Mesenchymal stem cell (in vitro differentiated cells and primary cell): ENCODE data around the gene NKD2.

Source experiments
- DNase-seq: peaks from one replicate; pipeline ENCODE4 v3.0.0-alpha.2; 2013
- H2AFZ ChIP-seq: one replicate; pipeline ENCODE4 v1.6.1; 2013; ENCODE audit warnings: low read depth, mild to moderate bottlenecking, control low read depth, inconsistent platforms, low read length, moderate library complexity
- H2AK5ac ChIP-seq: 2 replicates; pipeline ENCODE4 v1.6.1; 2013; ENCODE audit warnings: low read length, moderate library complexity, mild to moderate bottlenecking, inconsistent platforms; ENCODE audit not compliant: severe bottlenecking
- H2BK120ac ChIP-seq: one replicate; pipeline ENCODE4 v1.6.1; 2013; ENCODE audit warnings: low read depth, mild to moderate bottlenecking, inconsistent platforms, low read length, moderate library complexity
- H2BK12ac ChIP-seq, 2 experiments: one replicate each; pipeline ENCODE4 v1.6.1; 2013; ENCODE audit warnings: inconsistent platforms in 2 of 2, low read length in 2 of 2, mild to moderate bottlenecking in 2 of 2, moderate library complexity in 2 of 2, control low read depth in 1 of 2
- H2BK15ac ChIP-seq: one replicate; pipeline ENCODE4 v1.6.1; 2013; ENCODE audit warnings: mild to moderate bottlenecking, low read depth, inconsistent platforms; ENCODE audit not compliant: poor library complexity, severe bottlenecking
- H2BK5ac ChIP-seq: 2 replicates; pipeline ENCODE4 v1.6.1; 2013; ENCODE audit warnings: low read depth, mild to moderate bottlenecking, low read length, control low read depth, inconsistent platforms; ENCODE audit not compliant: poor library complexity, severe bottlenecking
- H3K14ac ChIP-seq, 2 experiments: one replicate each; pipeline ENCODE4 v1.6.1; 2013; ENCODE audit warnings: inconsistent platforms in 2 of 2, low read length in 2 of 2, control low read depth in 1 of 2, mild to moderate bottlenecking in 1 of 2, moderate library complexity in 1 of 2
- H3K18ac ChIP-seq, 2 experiments: one replicate each; pipeline ENCODE4 v1.6.1; 2013; ENCODE audit warnings: inconsistent platforms in 2 of 2, low read length in 2 of 2, control low read depth in 1 of 2, low read depth in 1 of 2, mild to moderate bottlenecking in 1 of 2
- H3K23ac ChIP-seq, 2 experiments: one replicate each; pipeline ENCODE4 v1.6.1; 2013; ENCODE audit warnings: inconsistent platforms in 2 of 2, low read length in 2 of 2, mild to moderate bottlenecking in 2 of 2, moderate library complexity in 2 of 2, control low read depth in 1 of 2
- H3K27ac ChIP-seq: 2 replicates; pipeline ENCODE4 v1.5.1; 2013; ENCODE audit warnings: mild to moderate bottlenecking, moderate library complexity, low read length, control low read depth, inconsistent platforms; ENCODE audit not compliant: poor library complexity, severe bottlenecking
- H3K27me3 ChIP-seq, 2 experiments: 2 replicates each; pipeline versions ENCODE4 v1.6.1 to v1.7.0; 2013; ENCODE audit warnings: low read length in 2 of 2, mild to moderate bottlenecking in 2 of 2, moderate library complexity in 2 of 2, control low read depth in 1 of 2, inconsistent platforms in 1 of 2; ENCODE audit not compliant: control insufficient read depth in 1 of 2, insufficient read depth in 1 of 2
- H3K36me3 ChIP-seq, 2 experiments: 2 replicates each; pipeline versions ENCODE4 v1.6.1 to v1.7.0; 2013; ENCODE audit warnings: low read length in 2 of 2, control low read depth in 1 of 2, inconsistent platforms in 1 of 2, low read depth in 1 of 2, mild to moderate bottlenecking in 1 of 2; ENCODE audit not compliant: insufficient read depth in 2 of 2, control insufficient read depth in 1 of 2
- H3K4ac ChIP-seq, 2 experiments: one replicate each; pipeline ENCODE4 v1.6.1; 2013; ENCODE audit warnings: inconsistent platforms in 2 of 2, low read length in 2 of 2, mild to moderate bottlenecking in 2 of 2, moderate library complexity in 2 of 2, control low read depth in 1 of 2, low read depth in 1 of 2
- H3K4me1 ChIP-seq: 2 replicates; pipeline ENCODE4 v1.6.1; 2013; ENCODE audit warnings: low read depth, low read length, control low read depth; ENCODE audit not compliant: control insufficient read depth, insufficient read depth
- H3K4me2 ChIP-seq: 2 replicates; pipeline ENCODE4 v1.6.1; 2013; ENCODE audit warnings: low read length, mild to moderate bottlenecking, inconsistent platforms; ENCODE audit not compliant: poor library complexity, severe bottlenecking
- H3K4me3 ChIP-seq, 2 experiments: 2 replicates each; pipeline versions ENCODE4 v1.5.1 to v1.7.0; 2013; ENCODE audit warnings: low read length in 2 of 2, mild to moderate bottlenecking in 2 of 2, control low read depth in 1 of 2, low read depth in 1 of 2; ENCODE audit not compliant: insufficient read depth in 1 of 2
- H3K79me1 ChIP-seq: replicated peaks from 2 replicates; pipeline ENCODE4 v1.6.1; 2013; ENCODE audit warnings: mild to moderate bottlenecking, control low read depth, low read length, inconsistent platforms; ENCODE audit not compliant: poor library complexity, severe bottlenecking
- H3K9ac ChIP-seq: 2 replicates; pipeline ENCODE4 v1.7.0; 2013; ENCODE audit warnings: mild to moderate bottlenecking, low read length, moderate library complexity
- H3K9me3 ChIP-seq: 2 replicates; pipeline ENCODE4 v1.7.0; 2013; ENCODE audit warnings: mild to moderate bottlenecking, low read length; ENCODE audit not compliant: control insufficient read depth
- H4K8ac ChIP-seq: one replicate; pipeline ENCODE4 v1.6.1; 2013; ENCODE audit warnings: inconsistent platforms, mild to moderate bottlenecking, low read length, moderate library complexity
- H4K91ac ChIP-seq: one replicate; pipeline ENCODE4 v1.6.1; 2013; ENCODE audit warnings: mild to moderate bottlenecking, low read length, inconsistent platforms
- WGBS: methylation state at CpG from one replicate; pipeline ENCODE4 v1.1.7; 2013; ENCODE audit warnings: mixed read lengths; 5-methylcytosine and 5-hydroxymethylcytosine counted together

NKD2 gene

GRCh38 chr5:961002-961710 lies 47.4 kb upstream of the NKD2 start:
- peak overlapping the region; percentile 40 to 61 for H3K18ac ChIP-seq
- H3K27me3 ChIP-seq: peaks cover 64 to 67% of the 10 kb centered on the region in 2 experiments
- peak overlapping the region in 1 of 2 experiments; percentile 94 for H2BK12ac ChIP-seq
- no peak overlapping the region for H2BK15ac ChIP-seq
- H2BK120ac ChIP-seq: no peak overlapping the region
- H3K9me3 ChIP-seq: no peaks in the 10 kb centered on the region
- H3K9ac ChIP-seq: no peak overlapping the region
- no peak overlapping the region for H3K14ac ChIP-seq
- peak overlapping the region; percentile 92 for H4K91ac ChIP-seq
- no peak overlapping the region for H2AFZ ChIP-seq
- WGBS: 90% methylated on average over 26 of the region's 27 CpGs
- peaks cover 21% of the 10 kb centered on the region for H3K4me1 ChIP-seq
- H3K23ac ChIP-seq: no peak overlapping the region
- H3K4me2 ChIP-seq: no peak overlapping the region
- no peak for DNase-seq
- H3K4me3 ChIP-seq: no peak overlapping the region
- H3K4ac ChIP-seq: peak overlapping the region; percentile 49 to 83
- H2BK5ac ChIP-seq: no peak overlapping the region
- H3K27ac ChIP-seq: no peak overlapping the region
- no peak overlapping the region for H2AK5ac ChIP-seq
- no peaks in the 10 kb centered on the region for H3K79me1 ChIP-seq
- H3K36me3 ChIP-seq: no peaks in the 10 kb centered on the region
- H4K8ac ChIP-seq: no peak overlapping the region

GRCh38 chr5:961711-962240 lies 46.8 kb upstream of the NKD2 start:
- Histone ChIP-seq H3K18ac (peak overlapping the region; percentile 35 to 87), H3K14ac (peak overlapping the region in 1 of 2 experiments; percentile 32), H2BK12ac (peak overlapping the region; percentile 67 to 94), H3K9me3 (no peaks in the 10 kb centered on the region), H2BK120ac (no peak overlapping the region), H3K36me3 (no peaks in the 10 kb centered on the region), H3K27me3 (peaks cover 66 to 69% of the 10 kb centered on the region in 2 experiments), H3K4ac (peak overlapping the region; percentile 79 to 80), H3K23ac (no peak overlapping the region), H2AFZ (no peak overlapping the region), H3K9ac (no peak overlapping the region), H3K4me3 (no peak overlapping the region), H4K91ac (peak overlapping the region; percentile 87), H2BK5ac (no peak overlapping the region), H3K4me2 (no peak overlapping the region), H2AK5ac (no peak overlapping the region), H3K4me1 (peaks cover 14% of the 10 kb centered on the region), H4K8ac (peak overlapping the region; percentile 19), H3K27ac (no peak overlapping the region), H2BK15ac (peak overlapping the region; percentile 44), H3K79me1 (no peaks in the 10 kb centered on the region)
- 95% methylated on average over 24 of the region's 24 CpGs for WGBS
- no peak for DNase-seq

- no peak overlapping the region for H3K23ac ChIP-seq
- no peak overlapping the region for H4K8ac ChIP-seq
- peaks cover 10% of the 10 kb centered on the region for H3K4me1 ChIP-seq
- H4K91ac ChIP-seq: no peak overlapping the region
- H3K9me3 ChIP-seq: no peaks in the 10 kb centered on the region
- H3K14ac ChIP-seq: peak overlapping the region in 1 of 2 experiments; percentile 83
- H2BK5ac ChIP-seq: no peak overlapping the region
- H2AK5ac ChIP-seq: no peak overlapping the region
- H3K79me1 ChIP-seq: no peaks in the 10 kb centered on the region
- no peak overlapping the region for H2BK120ac ChIP-seq
- H3K4me3 ChIP-seq: no peak overlapping the region
- DNase-seq: no peak
- H2AFZ ChIP-seq: no peak overlapping the region
- H3K4ac ChIP-seq: peak overlapping the region; percentile 35 to 79
- peak overlapping the region; percentile 2 for H2BK15ac ChIP-seq
- H3K27ac ChIP-seq: no peak overlapping the region
- peak overlapping the region in 1 of 2 experiments; percentile 50 for H2BK12ac ChIP-seq
- H3K36me3 ChIP-seq: no peaks in the 10 kb centered on the region
- H3K9ac ChIP-seq: no peak overlapping the region
- peak overlapping the region; percentile 72 to 78 for H3K18ac ChIP-seq
- WGBS: 99% methylated on average over 15 of the region's 15 CpGs
- H3K4me2 ChIP-seq: no peak overlapping the region
- peaks cover 72 to 75% of the 10 kb centered on the region in 2 experiments for H3K27me3 ChIP-seq
Observed at GRCh38 chr5:962386-962785, 46.2 kb upstream of the NKD2 start.

GRCh38 chr5:962801-963200 lies 45.8 kb upstream of the NKD2 start:
- Histone ChIP-seq H4K91ac (peak overlapping the region; percentile 36), H4K8ac (peak overlapping the region; percentile 66), H3K9me3 (no peaks in the 10 kb centered on the region), H3K23ac (no peak overlapping the region), H2AFZ (no peak overlapping the region), H2BK15ac (peak overlapping the region; percentile 2), H2BK120ac (no peak overlapping the region), H3K4me1 (peaks cover 6% of the 10 kb centered on the region), H3K4me2 (no peak overlapping the region), H3K79me1 (no peaks in the 10 kb centered on the region), H2BK5ac (no peak overlapping the region), H3K27me3 (peaks cover 72 to 79% of the 10 kb centered on the region in 2 experiments), H3K14ac (peak overlapping the region in 1 of 2 experiments; percentile 83), H3K18ac (peak overlapping the region; percentile 72 to 83), H2BK12ac (peak overlapping the region; percentile 59 to 87), H2AK5ac (no peak overlapping the region), H3K4me3 (no peak overlapping the region), H3K4ac (peak overlapping the region; percentile 35 to 40), H3K9ac (no peak overlapping the region), H3K36me3 (no peaks in the 10 kb centered on the region), H3K27ac (no peak overlapping the region)
- WGBS: 96% methylated on average over 11 of the region's 12 CpGs
- no peak for DNase-seq
